ENCODE measurements around the gene MS4A10.
"Not testable (repeated sequence)": the region's sequence is repeated elsewhere in the genome, so short reads cannot be mapped to it uniquely, and the experiment has no call there.

Gene MS4A10

GRCh38 chr11:60816590-60817157 lies 31.5 kb downstream of the MS4A10 start:
- ATAC-seq (ENCODE audit: insufficient read depth, low read depth): no peak
- H3K4me3 ChIP-seq (ENCODE audit: low read depth in 1 of 2, low read length in 2 of 2): no peak overlapping the region
- no peak for DNase-seq
- no peaks in the 10 kb centered on the region for H3K79me2 ChIP-seq (ENCODE audit: insufficient read depth, low read length)
- no peaks in the 10 kb centered on the region for H4K20me1 ChIP-seq (ENCODE audit: insufficient read depth, low read length)
- no peak overlapping the region for H3K9ac ChIP-seq (ENCODE audit: low read depth, low read length)
- no peak overlapping the region for H3K27ac ChIP-seq (ENCODE audit: low read length)
- TF ChIP-seq, protein P1, sequence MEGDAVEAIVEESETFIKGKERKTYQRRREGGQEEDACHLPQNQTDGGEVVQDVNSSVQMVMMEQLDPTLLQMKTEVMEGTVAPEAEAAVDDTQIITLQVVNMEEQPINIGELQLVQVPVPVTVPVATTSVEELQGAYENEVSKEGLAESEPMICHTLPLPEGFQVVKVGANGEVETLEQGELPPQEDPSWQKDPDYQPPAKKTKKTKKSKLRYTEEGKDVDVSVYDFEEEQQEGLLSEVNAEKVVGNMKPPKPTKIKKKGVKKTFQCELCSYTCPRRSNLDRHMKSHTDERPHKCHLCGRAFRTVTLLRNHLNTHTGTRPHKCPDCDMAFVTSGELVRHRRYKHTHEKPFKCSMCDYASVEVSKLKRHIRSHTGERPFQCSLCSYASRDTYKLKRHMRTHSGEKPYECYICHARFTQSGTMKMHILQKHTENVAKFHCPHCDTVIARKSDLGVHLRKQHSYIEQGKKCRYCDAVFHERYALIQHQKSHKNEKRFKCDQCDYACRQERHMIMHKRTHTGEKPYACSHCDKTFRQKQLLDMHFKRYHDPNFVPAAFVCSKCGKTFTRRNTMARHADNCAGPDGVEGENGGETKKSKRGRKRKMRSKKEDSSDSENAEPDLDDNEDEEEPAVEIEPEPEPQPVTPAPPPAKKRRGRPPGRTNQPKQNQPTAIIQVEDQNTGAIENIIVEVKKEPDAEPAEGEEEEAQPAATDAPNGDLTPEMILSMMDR (IDR thresholded peaks at IDR 0.05; ENCODE audit: borderline replicate concordance, extremely low read depth, low read length, poor library complexity, severe bottlenecking): no peak
- peaks cover 7% of the 10 kb centered on the region for H3K4me1 ChIP-seq (ENCODE audit: insufficient read depth, low read length)
- peaks cover 7% of the 10 kb centered on the region for H3K9me3 ChIP-seq (ENCODE audit: insufficient read depth, low read length, severe bottlenecking)
- no peaks in the 10 kb centered on the region for H3K36me3 ChIP-seq (ENCODE audit: insufficient read depth, low read length)
- H2AFZ ChIP-seq (ENCODE audit: low read depth, low read length): no peak overlapping the region
- no peak overlapping the region for H3K4me2 ChIP-seq (ENCODE audit: insufficient read depth, low read length)
- peaks cover 2% of the 10 kb centered on the region for H3K27me3 ChIP-seq (ENCODE audit: insufficient read depth, low read length, poor library complexity)

DNA sequence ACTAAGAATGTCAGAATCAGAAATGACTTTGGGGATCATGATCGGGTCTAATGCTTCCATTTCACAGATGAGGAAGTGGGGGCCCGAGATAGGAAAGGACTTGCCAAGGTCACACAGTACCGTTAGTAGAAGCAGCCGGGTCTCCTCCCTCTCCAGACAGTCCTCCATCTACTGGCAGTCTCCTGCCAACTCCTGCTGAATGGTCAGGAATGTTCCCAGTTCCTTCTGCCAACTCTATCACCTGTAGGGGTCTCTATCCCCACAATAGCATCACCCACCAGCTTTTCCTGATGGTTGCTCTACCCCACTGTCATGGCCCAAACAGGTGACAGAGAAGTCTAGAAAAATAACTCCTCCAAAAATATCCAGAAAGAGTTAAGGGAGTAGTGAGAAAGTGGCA lies 32.9 kb downstream of the MS4A10 start:
- peaks cover 2% of the 10 kb centered on the region for H3K27me3 ChIP-seq (ENCODE audit: insufficient read depth, low read length, poor library complexity)
- ATAC-seq (ENCODE audit: insufficient read depth, low read depth): no peak
- H2AFZ ChIP-seq (ENCODE audit: low read depth, low read length): no peak overlapping the region
- H3K79me2 ChIP-seq (ENCODE audit: insufficient read depth, low read length): no peaks in the 10 kb centered on the region
- no peak overlapping the region for H3K27ac ChIP-seq (ENCODE audit: low read length)
- no peak overlapping the region for H3K4me3 ChIP-seq (ENCODE audit: low read depth in 1 of 2, low read length in 2 of 2)
- peaks cover 19% of the 10 kb centered on the region for H3K4me1 ChIP-seq (ENCODE audit: insufficient read depth, low read length)
- H3K9ac ChIP-seq (ENCODE audit: low read depth, low read length): no peak overlapping the region
- no peak overlapping the region for H3K4me2 ChIP-seq (ENCODE audit: insufficient read depth, low read length)
- H3K9me3 ChIP-seq (ENCODE audit: insufficient read depth, low read length, severe bottlenecking): peaks cover 7% of the 10 kb centered on the region
- TF ChIP-seq, protein P1 (IDR thresholded peaks at IDR 0.05; ENCODE audit: borderline replicate concordance, extremely low read depth, low read length, poor library complexity, severe bottlenecking): no peak
- no peak for TF ChIP-seq EZH2 (IDR thresholded peaks at IDR 0.05; ENCODE audit: borderline replicate concordance, low read depth, low read length, severe bottlenecking)
- DNase-seq: no peak
- no peaks in the 10 kb centered on the region for H4K20me1 ChIP-seq (ENCODE audit: insufficient read depth, low read length)
- no peaks in the 10 kb centered on the region for H3K36me3 ChIP-seq (ENCODE audit: insufficient read depth, low read length)

DNA sequence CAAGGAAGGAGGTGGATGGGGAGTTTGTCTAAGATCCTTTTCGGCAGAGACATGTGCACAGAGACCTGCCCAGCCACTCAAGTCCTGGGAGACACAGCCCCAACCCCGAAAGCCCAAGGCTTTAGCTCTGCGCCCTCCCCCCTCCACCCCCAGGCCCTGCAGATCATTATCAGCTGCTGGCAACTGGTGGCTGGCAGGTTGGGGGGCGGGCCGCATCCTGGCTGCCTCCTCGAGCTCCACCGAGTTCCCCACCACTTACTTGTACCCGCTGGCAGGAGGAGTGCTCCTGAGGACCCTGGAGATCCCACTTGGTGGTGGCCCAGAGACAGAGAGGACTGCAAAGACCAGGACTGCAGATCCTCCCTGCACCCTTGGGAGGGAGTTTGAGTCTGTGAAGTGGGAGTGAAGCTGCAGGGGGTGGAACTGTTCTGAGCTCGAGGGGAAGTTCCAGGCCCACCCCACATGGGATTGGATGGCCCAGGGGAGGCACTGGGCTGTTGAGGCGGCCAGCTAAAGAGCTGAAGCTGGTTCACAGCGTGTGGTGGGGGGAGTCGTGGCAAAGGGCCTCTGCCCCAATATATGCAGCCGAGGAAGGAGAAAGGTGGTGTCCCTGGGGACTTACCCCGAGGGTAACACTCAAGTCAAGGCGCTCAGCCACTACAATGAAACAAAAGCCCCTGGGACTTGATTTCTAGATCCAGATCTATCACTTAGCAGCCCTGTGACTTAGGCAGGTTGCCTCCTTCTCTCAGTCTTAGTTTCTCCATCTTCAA lies 36.9 kb downstream of the MS4A10 start:
- ATAC-seq (ENCODE audit: insufficient read depth, low read depth) (peak; percentile 82), DNase-seq (peak; percentile 75)
- Histone ChIP-seq H4K20me1 (ENCODE audit: insufficient read depth, low read length) (no peaks in the 10 kb centered on the region), H3K79me2 (ENCODE audit: insufficient read depth, low read length) (no peaks in the 10 kb centered on the region), H3K4me1 (ENCODE audit: insufficient read depth, low read length) (peaks cover 19% of the 10 kb centered on the region), H2AFZ (ENCODE audit: low read depth, low read length) (no peak overlapping the region), H3K4me3 (ENCODE audit: low read depth in 1 of 2, low read length in 2 of 2) (no peak overlapping the region; a peak in 1 of 4 replicates), H3K9me3 (ENCODE audit: insufficient read depth, low read length, severe bottlenecking) (no peaks in the 10 kb centered on the region), H3K36me3 (ENCODE audit: insufficient read depth, low read length) (no peaks in the 10 kb centered on the region), H3K27me3 (ENCODE audit: insufficient read depth, low read length, poor library complexity) (peaks cover 2% of the 10 kb centered on the region), H3K9ac (ENCODE audit: low read depth, low read length) (0 out of 2 replicates have a peak overlapping the region, but pooled peaks have one; percentile 1), H3K4me2 (ENCODE audit: insufficient read depth, low read length) (peak overlapping the region; percentile 55), H3K27ac (ENCODE audit: low read length) (peak overlapping the region; percentile 45)
- TF ChIP-seq EZH2 (IDR thresholded peaks at IDR 0.05; ENCODE audit: borderline replicate concordance, low read depth, low read length, severe bottlenecking): no peak
- TF ChIP-seq, protein P1 (IDR thresholded peaks at IDR 0.05; ENCODE audit: borderline replicate concordance, extremely low read depth, low read length, poor library complexity, severe bottlenecking): no peak

GRCh38 chr11:60823745-60824306 lies 38.7 kb downstream of the MS4A10 start:
- not testable (repeated sequence) for DNase-seq

More at GRCh38 chr11:60823745-60824306, 38.7 kb downstream of the MS4A10 start:
- not testable (repeated sequence) for H3K4me2 ChIP-seq (ENCODE audit: insufficient read depth, low read length); H3K9ac ChIP-seq (ENCODE audit: low read depth, low read length); H3K9me3 ChIP-seq (ENCODE audit: insufficient read depth, low read length, severe bottlenecking); H3K36me3 ChIP-seq (ENCODE audit: insufficient read depth, low read length); ATAC-seq (ENCODE audit: insufficient read depth, low read depth); H2AFZ ChIP-seq (ENCODE audit: low read depth, low read length); H3K27ac ChIP-seq (ENCODE audit: low read length); H3K4me3 ChIP-seq (ENCODE audit: low read depth in 1 of 2, low read length in 2 of 2); H3K79me2 ChIP-seq (ENCODE audit: insufficient read depth, low read length); H3K27me3 ChIP-seq (ENCODE audit: insufficient read depth, low read length, poor library complexity); H4K20me1 ChIP-seq (ENCODE audit: insufficient read depth, low read length)
- H3K4me1 ChIP-seq (ENCODE audit: insufficient read depth, low read length): peaks cover 19% of the 10 kb centered on the region

Measured in DND-41 (cell line).